Transverse colon (tissue), 4 donors: ENCODE data around the gene TCEA3. TPM values are rescaled to one million over a fixed set of nuclear protein-coding genes. Genes with fewer than 3 reads are reported as not detected.

ENCODE experiments used
- DNase-seq: peaks from one replicate; pipeline ENCODE4 v3.0.0-alpha.2; 2019
- H3K27ac ChIP-seq, 4 donors: fragments of 200-600 bp; sonication (generic); 2 replicates each; pipeline ENCODE4 v1.5.1; 2016 to 2018; ENCODE audit warnings: inconsistent platforms in 4 of 4
- H3K27me3 ChIP-seq: fragments of 200-600 bp; sonication (generic); 2 replicates; pipeline ENCODE4 v1.5.1; 2017; ENCODE audit warnings: inconsistent platforms
- H3K36me3 ChIP-seq, 4 donors: fragments of 200-600 bp; sonication (generic); 2 replicates each; pipeline ENCODE4 v1.5.1; 2017 to 2019; ENCODE audit warnings: inconsistent platforms in 4 of 4
- H3K4me1 ChIP-seq, 4 donors: fragments of 200-600 bp; sonication (generic); 2 replicates each; pipeline ENCODE4 v1.5.1; 2017 to 2020; ENCODE audit warnings: inconsistent platforms in 4 of 4
- H3K4me3 ChIP-seq, 4 donors: fragments of 200-600 bp; sonication (generic); 1 replicate in 1 of 4; 2 replicates in 3 of 4; pipeline versions ENCODE4 v1.5.1 to v1.6.1; 2017 to 2019; ENCODE audit warnings: inconsistent platforms in 4 of 4
- H3K9me3 ChIP-seq, 2 donors: fragments of 200-600 bp; sonication (generic); 2 replicates each; pipeline ENCODE4 v1.5.1; 2017 to 2019; ENCODE audit warnings: inconsistent platforms in 2 of 2
- EP300 ChIP-seq: sonication (generic); formaldehyde crosslinking; IDR thresholded peaks from one replicate; pipeline ENCODE4 v1.6.1; 2017; ENCODE audit warnings: antibody characterized with exemption, low read depth
- POLR2A ChIP-seq: fragments of 450-650 bp; IDR thresholded peaks from one replicate; pipeline ENCODE4 v1.6.1; 2016; ENCODE audit warnings: antibody characterized with exemption, mild to moderate bottlenecking, moderate library complexity
- POLR2AphosphoS5 ChIP-seq, 3 donors: sonication (generic); formaldehyde crosslinking; IDR thresholded peaks; one replicate each; pipeline ENCODE4 v1.6.1; 2016; ENCODE audit warnings: antibody characterized with exemption in 3 of 3
- WGBS, 2 donors: methylation state at CpG; one replicate each; pipeline ENCODE4 v1.1.5; 2018; ENCODE audit warnings: low coverage in 1 of 2; 5-methylcytosine and 5-hydroxymethylcytosine counted together
- in situ Hi-C, 4 donors: fragments of 200-750 bp; cut with MboI; loops; one replicate each; pipeline versions ENCODE4 v1.15.0 to v1.15.1; 2017; ENCODE audit warnings: low sequenced_read_pairs in 3 of 4, low pct_ligation_motif_present in 1 of 4, low pct_unique_long_range_greater_than_20kb in 1 of 4
- intact Hi-C: fragments of 100-400 bp; cut with DNase I; formaldehyde crosslinking; loops from one replicate; pipeline ENCODE4 v1.15.1; 2023; ENCODE audit warnings: low total_unique reads
- total RNA-seq, 4 donors: library from RNA; depleted of rRNA; stranded (reverse); fragments of >200 nt; gene quantifications; one replicate each; pipeline ENCODE4 v1.1.0, GENCODE V29; 2016
- TF ChIP-seq, protein P1 (sequence below), 5 experiments: fragments of 200-600 bp in 3 of 5; fragments of 450-650 bp in 2 of 5; sonication (generic) in 3 of 5; IDR thresholded peaks; 1 replicate in 2 of 5; 2 replicates in 3 of 5; pipeline ENCODE4 v1.5.1; 2016 to 2017; ENCODE audit warnings: antibody characterized with exemption in 5 of 5, inconsistent platforms in 3 of 5, mild to moderate bottlenecking in 2 of 5, moderate library complexity in 1 of 5

The TCEA3 gene
- total RNA-seq, 4 donors from 2014 or later = 137 to 761 (median 198) TPM

- intact Hi-C loops (no loop called here), in situ Hi-C loops (no loop called here)
- WGBS, 2 donors = 0 to 25% methylated on average over 1 of the region's 1 CpG
- DNase-seq = no peak
- Histone ChIP-seq H3K27me3 (no peaks in the 10 kb centered on the region), H3K9me3 (no peaks in the 10 kb centered on the region), H3K4me3 (no peak overlapping the region), H3K4me1 (peaks cover 7 to 35% (median 30%) of the 10 kb centered on the region in 4 donors), H3K36me3 (no peaks in the 10 kb centered on the region), H3K27ac (peak overlapping the region; percentile 68 to 82 (median 75))
- no peak for TF ChIP-seq POLR2A
- TF ChIP-seq, protein P1, sequence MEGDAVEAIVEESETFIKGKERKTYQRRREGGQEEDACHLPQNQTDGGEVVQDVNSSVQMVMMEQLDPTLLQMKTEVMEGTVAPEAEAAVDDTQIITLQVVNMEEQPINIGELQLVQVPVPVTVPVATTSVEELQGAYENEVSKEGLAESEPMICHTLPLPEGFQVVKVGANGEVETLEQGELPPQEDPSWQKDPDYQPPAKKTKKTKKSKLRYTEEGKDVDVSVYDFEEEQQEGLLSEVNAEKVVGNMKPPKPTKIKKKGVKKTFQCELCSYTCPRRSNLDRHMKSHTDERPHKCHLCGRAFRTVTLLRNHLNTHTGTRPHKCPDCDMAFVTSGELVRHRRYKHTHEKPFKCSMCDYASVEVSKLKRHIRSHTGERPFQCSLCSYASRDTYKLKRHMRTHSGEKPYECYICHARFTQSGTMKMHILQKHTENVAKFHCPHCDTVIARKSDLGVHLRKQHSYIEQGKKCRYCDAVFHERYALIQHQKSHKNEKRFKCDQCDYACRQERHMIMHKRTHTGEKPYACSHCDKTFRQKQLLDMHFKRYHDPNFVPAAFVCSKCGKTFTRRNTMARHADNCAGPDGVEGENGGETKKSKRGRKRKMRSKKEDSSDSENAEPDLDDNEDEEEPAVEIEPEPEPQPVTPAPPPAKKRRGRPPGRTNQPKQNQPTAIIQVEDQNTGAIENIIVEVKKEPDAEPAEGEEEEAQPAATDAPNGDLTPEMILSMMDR (IDR thresholded peaks at IDR 0.05) = peak in 1 of 5 experiments; percentile 33
Measured at GRCh38 chr1:23451441-23451840, 26.9 kb upstream of the TCEA3 start.

DNA sequence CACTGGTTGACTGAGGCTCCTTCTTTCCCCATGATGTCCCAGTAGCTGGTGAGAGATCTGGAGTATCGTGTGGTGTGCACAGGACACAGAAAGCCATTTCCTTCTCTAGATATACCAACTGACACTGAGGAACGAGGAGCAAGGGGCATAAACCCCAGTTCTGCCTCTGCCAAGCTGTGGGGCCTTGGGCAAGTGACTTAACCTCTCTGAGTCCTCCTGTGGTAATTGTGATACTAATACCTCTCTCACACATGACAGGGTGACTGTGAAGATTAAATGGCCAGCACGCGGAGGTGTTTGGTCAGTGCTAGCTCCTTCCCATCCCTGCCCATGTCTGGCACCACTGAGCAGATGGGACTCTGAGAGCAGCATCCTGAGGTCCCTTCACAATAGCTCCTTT lies 26.3 kb upstream of the TCEA3 start:
- no peaks in the 10 kb centered on the region for H3K36me3 ChIP-seq
- TF ChIP-seq POLR2AphosphoS5 (IDR thresholded peaks at IDR 0.05) (no peak), EP300 (no peak), POLR2A (no peak)
- TF ChIP-seq, protein P1 (IDR thresholded peaks at IDR 0.05) = no peak
- no peak for DNase-seq
- no peak overlapping the region for H3K4me3 ChIP-seq
- no peaks in the 10 kb centered on the region for H3K27me3 ChIP-seq
- 40 to 96% methylated on average over 1 to 4 of the region's 4 CpGs for WGBS, 2 donors
- no peaks in the 10 kb centered on the region for H3K9me3 ChIP-seq
- intact Hi-C loops (no loop called here), in situ Hi-C loops (no loop called here)
- H3K27ac ChIP-seq = peak overlapping the region; percentile 68 to 82 (median 75)
- H3K4me1 ChIP-seq = peaks cover 7 to 35% (median 30%) of the 10 kb centered on the region in 4 donors

- peaks cover 7 to 35% (median 30%) of the 10 kb centered on the region in 4 donors for H3K4me1 ChIP-seq
- no peaks in the 10 kb centered on the region for H3K36me3 ChIP-seq
- intact Hi-C loops (no loop called here), in situ Hi-C loops (no loop called here)
- H3K4me3 ChIP-seq = no peak overlapping the region
- H3K9me3 ChIP-seq = no peaks in the 10 kb centered on the region
- WGBS, 2 donors = 29 to 65% methylated on average over 2 to 4 of the region's 4 CpGs
- TF ChIP-seq EP300 (no peak), POLR2AphosphoS5 (IDR thresholded peaks at IDR 0.05) (no peak), POLR2A (no peak)
- TF ChIP-seq, protein P1 (IDR thresholded peaks at IDR 0.05) = no peak
- H3K27me3 ChIP-seq = no peaks in the 10 kb centered on the region
- H3K27ac ChIP-seq = peak overlapping the region in 1 of 4 donors; percentile 29
- peak; percentile 77 for DNase-seq
Measured at GRCh38 chr1:23449958-23450357, 25.4 kb upstream of the TCEA3 start.

DNA sequence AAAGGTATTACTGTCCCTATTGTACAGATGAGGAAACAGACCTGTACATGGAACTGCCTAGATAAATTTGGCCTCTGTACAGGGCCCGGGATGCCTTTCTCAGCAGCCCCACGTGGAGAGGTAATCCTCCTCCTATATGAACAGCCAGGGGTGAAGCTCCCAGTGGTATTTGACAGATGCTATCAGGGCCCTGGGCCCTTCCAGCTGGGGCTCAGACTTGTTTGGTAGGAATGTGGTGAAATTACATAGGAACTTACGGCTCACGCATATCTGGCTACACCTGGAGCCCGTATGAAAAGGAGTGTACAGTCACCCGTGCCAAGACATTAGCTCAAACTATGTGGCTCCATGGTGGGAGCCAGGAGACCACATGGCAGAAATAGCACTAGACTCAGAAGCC lies 24.8 kb upstream of the TCEA3 start:
- Histone ChIP-seq H3K9me3 (no peaks in the 10 kb centered on the region), H3K27me3 (no peaks in the 10 kb centered on the region), H3K27ac (no peak overlapping the region), H3K4me3 (no peak overlapping the region), H3K4me1 (peaks cover 7 to 42% (median 30%) of the 10 kb centered on the region in 4 donors), H3K36me3 (no peaks in the 10 kb centered on the region)
- intact Hi-C loops = no loop called here
- in situ Hi-C loops = no loop called here
- TF ChIP-seq, protein P1 (IDR thresholded peaks at IDR 0.05) = no peak
- TF ChIP-seq EP300 (no peak), POLR2A (no peak), POLR2AphosphoS5 (IDR thresholded peaks at IDR 0.05) (no peak)
- 87% methylated on average over 6 of the region's 6 CpGs; no CpG with 5 or more reads in 1 of the 2 donors for WGBS, 2 donors
- DNase-seq = no peak
